K562 (cell line): ENCODE results near the gene FAM20C. TPM values are rescaled to one million over a fixed set of nuclear protein-coding genes. Genes with fewer than 3 reads are reported as not detected.

ENCODE experiments used
- ATAC-seq: fragments of 200-7000 bp; cut with Tn5 transposase; 3 replicates; pipeline ENCODE4 v1.9.1; 2020; ENCODE audit warnings: moderate library complexity
- BruUV-seq: library from RNA; stranded (reverse); fragments of 400-500 nt; replicated peaks from 2 replicates; lab custom pipeline; 2021; lab: Mats Ljungman, UMichigan
- CTCF ChIA-PET: fragments of 300-600 bp; formaldehyde crosslinking; extraction: SDS; loops from one replicate; lab custom pipeline; 2021; ENCODE audit warnings: low intra/inter-chr PET ratio; lab: Yijun Ruan, JAX
- POLR2A ChIA-PET: fragments of 300-600, 350-650 bp; sonication (Branson Sonifier 250); formaldehyde crosslinking; extraction: SDS; loops from one replicate; lab custom pipeline; 2021; ENCODE audit warnings: antibody characterized with exemption, inconsistent platforms; lab: Yijun Ruan, JAX
- DNase-seq, 4 experiments: peaks; one replicate each; pipeline versions ENCODE4 v3.0.0 to v3.0.0-alpha.2; 2011 to 2018; ENCODE audit warnings: low spot score in 3 of 4, mixed read lengths in 3 of 4; ENCODE audit errors: extremely low read depth in 1 of 4
- FAIRE-seq: peaks from 2 replicates; lab custom pipeline; 2011; peaks lifted over from hg19 to GRCh38; lab: Jason Lieb, UNC
- H2AFZ ChIP-seq: 2 replicates; pipeline ENCODE4 v1.6.0; 2011; ENCODE audit warnings: low read depth, low read length, control low read depth, inconsistent platforms
- H3K27ac ChIP-seq: fragments of 200-600 bp; 3 replicates; pipeline ENCODE4 v1.8.0; 2011; ENCODE audit warnings: low read depth, mild to moderate bottlenecking, control low read depth, inconsistent platforms, low read length, moderate library complexity, mixed read lengths; ENCODE audit errors: extremely low read depth
- H3K27me3 ChIP-seq, 2 experiments: fragments of 300-600 bp in 1 of 2; 2 replicates in 1 of 2; 3 replicates in 1 of 2; pipeline versions ENCODE4 v1.6.0 to v1.8.0; 2011; ENCODE audit warnings: inconsistent platforms in 2 of 2, low read length in 2 of 2, mild to moderate bottlenecking in 1 of 2, mixed read lengths in 1 of 2, moderate library complexity in 1 of 2; ENCODE audit not compliant: control insufficient read depth in 2 of 2, insufficient read depth in 2 of 2
- H3K36me3 ChIP-seq: fragments of 300-600 bp; 3 replicates; pipeline ENCODE4 v1.8.0; 2011; ENCODE audit warnings: mild to moderate bottlenecking, low read length, inconsistent platforms; ENCODE audit not compliant: control insufficient read depth, insufficient read depth
- H3K4me1 ChIP-seq, 2 experiments: fragments of 200-600 bp in 1 of 2; replicated peaks in 1 of 2; 2 replicates in 1 of 2; 3 replicates in 1 of 2; pipeline versions ENCODE4 v1.5.1 to v1.8.0; 2011; ENCODE audit warnings: inconsistent platforms in 2 of 2, low read length in 2 of 2, mild to moderate bottlenecking in 1 of 2, mixed read lengths in 1 of 2, moderate library complexity in 1 of 2; ENCODE audit not compliant: control insufficient read depth in 2 of 2, insufficient read depth in 2 of 2
- H3K4me2 ChIP-seq: 2 replicates; pipeline ENCODE4 v1.6.1; 2011; ENCODE audit warnings: low read length, control low read depth, inconsistent platforms, mixed read lengths; ENCODE audit not compliant: insufficient read depth
- H3K4me3 ChIP-seq: fragments of 200-600 bp; sonication (generic), shearing (Covaris generic); 2 replicates; pipeline ENCODE4 v1.5.1; 2016; ENCODE audit warnings: control low read depth, inconsistent platforms
- H3K79me2 ChIP-seq: fragments of 200-600 bp; 3 replicates; pipeline ENCODE4 v1.8.0; 2011; ENCODE audit warnings: low read length, inconsistent platforms; ENCODE audit not compliant: control insufficient read depth, insufficient read depth
- H3K9ac ChIP-seq, 2 experiments: 2 replicates each; pipeline versions ENCODE4 v1.6.0 to v1.6.1; 2011; ENCODE audit warnings: low read depth in 2 of 2, low read length in 2 of 2, control low read depth in 1 of 2, inconsistent platforms in 1 of 2, mild to moderate bottlenecking in 1 of 2, mixed read lengths in 1 of 2; ENCODE audit not compliant: insufficient read depth in 1 of 2
- H3K9me1 ChIP-seq: one replicate; pipeline ENCODE4 v1.6.0; 2011; ENCODE audit warnings: inconsistent platforms, mild to moderate bottlenecking, low read length, moderate library complexity; ENCODE audit not compliant: control insufficient read depth, insufficient read depth
- H3K9me3 ChIP-seq: replicated peaks from 2 replicates; pipeline ENCODE4 v1.5.1; 2011; ENCODE audit warnings: low read depth, low read length, inconsistent platforms; ENCODE audit not compliant: control insufficient read depth, insufficient read depth
- H4K20me1 ChIP-seq: replicated peaks from 2 replicates; pipeline ENCODE4 v1.6.1; 2011; ENCODE audit warnings: low read length, inconsistent platforms, mixed read lengths; ENCODE audit not compliant: control insufficient read depth, insufficient read depth
- CTCF ChIP-seq, 3 experiments: IDR thresholded peaks in 2 of 3; conservative IDR thresholded peaks in 1 of 3; 2 replicates each; pipeline ENCODE4 v1.5.1; 2011 to 2012; ENCODE audit warnings: low read length in 3 of 3, mild to moderate bottlenecking in 3 of 3, control low read depth in 2 of 3, improper control_type of control experiment in 1 of 3, inconsistent platforms in 1 of 3, low read depth in 1 of 3, mixed read lengths in 1 of 3, moderate library complexity in 1 of 3; ENCODE audit not compliant: insufficient read depth in 2 of 3
- ZFPM2 ChIP-seq: fragments of 250-450 bp; sonication (Bioruptor Pico); IDR thresholded peaks from 2 replicates; pipeline ENCODE4 v1.5.1; 2022; ENCODE audit warnings: mild to moderate bottlenecking
- ZNF140 ChIP-seq: fragments of 250-450 bp; sonication (Bioruptor Pico); IDR thresholded peaks from 2 replicates; pipeline ENCODE4 v1.8.0; 2021; ENCODE audit warnings: moderate library complexity, mild to moderate bottlenecking, inconsistent platforms
- ZNF354B ChIP-seq: fragments of 250-450 bp; sonication (Bioruptor Pico); IDR thresholded peaks from 2 replicates; pipeline ENCODE4 v1.4.0; 2020
- ZNF507 ChIP-seq: conservative IDR thresholded peaks from 2 replicates; pipeline ENCODE4 v1.6.1; 2017; ENCODE audit warnings: missing genetic modification characterization, missing compliant biosample characterization
- ZNF583 ChIP-seq: fragments of 250-450 bp; sonication (Bioruptor Pico); IDR thresholded peaks from 2 replicates; pipeline ENCODE4 v1.4.0; 2020
- ZZZ3 ChIP-seq: fragments of 450-650 bp; IDR thresholded peaks from 2 replicates; pipeline ENCODE4 v1.6.1; 2016; ENCODE audit warnings: antibody characterized with exemption, mild to moderate bottlenecking, moderate library complexity
- WGBS: fragments of 100-300 bp; shearing (Covaris generic); methylation state at CpG from one replicate; pipeline ENCODE4 v1.1.6; 2016; ENCODE audit warnings: low coverage, mixed read lengths; ENCODE audit not compliant: insufficient coverage; ENCODE audit errors: missing lambda C conversion rate; 5-methylcytosine and 5-hydroxymethylcytosine counted together
- in situ Hi-C: fragments of 300-500 bp; cut with MboI; formaldehyde crosslinking; loops from 4 replicates; pipeline ENCODE4 v1.15.0; 2018; ENCODE audit warnings: inconsistent platforms, mixed read lengths
- intact Hi-C: fragments of 100-400 bp; cut with micrococcal nuclease; formaldehyde crosslinking; loops from 2 replicates; pipeline ENCODE4 v1.14.2; 2022
- polyA plus RNA-seq, 8 experiments: library from polyadenylated mRNA; depleted of rRNA in 4 of 8; stranded (reverse) in 5 of 8; unstranded in 3 of 8; fragments of >200 nt; fragmentation: Nextera tagmentation in 2 of 8; fragmentation: Illumina TruSeq in 1 of 8; extraction: Ambion mirVana in 2 of 8; extraction: Trizol in 1 of 8; gene quantifications; 2 replicates each; pipeline versions ENCODE4 v1.2.1 to v1.2.3, GENCODE V29; 2011 to 2014; ENCODE audit warnings: inconsistent platforms in 1 of 8, missing spikeins in 1 of 8
- total RNA-seq, 7 experiments: library from RNA; depleted of rRNA in 6 of 7; stranded (reverse); fragments of >200 nt in 6 of 7; fragmentation: Illumina TruSeq in 2 of 7; extraction: Trizol in 2 of 7; gene quantifications; 2 replicates each; pipeline versions ENCODE4 v1.2.1 to v1.2.3, GENCODE V29; 2011 to 2021; ENCODE audit warnings: low replicate concordance in 1 of 7

Gene FAM20C
- total and polyA plus RNA-seq, 9 of the 15 experiments (the other 6 are each of a cell fraction or from before 2014, with no cell fraction given): 0.09 TPM; not detected in 8

GRCh38 chr7:307970-308369 is 115.6 kb downstream of the FAM20C start:
- no peak for TF ChIP-seq CTCF (IDR thresholded peaks at IDR 0.05 in 2 of 3, conservative IDR thresholded peaks at IDR 0.05 in 1 of 3; ENCODE audit: insufficient read depth in 2 of 3, low read depth in 1 of 3, low read length in 3 of 3)
- no peak for TF ChIP-seq ZZZ3
- 0 out of 2 replicates have a peak, but pooled peaks have one; percentile 15 for TF ChIP-seq ZNF354B
- peak; percentile 90 for TF ChIP-seq ZNF507 (tag)
- no peak for TF ChIP-seq ZNF583
- TF ChIP-seq ZFPM2 (CRISPR knock-in tag): no peak
- no peak for TF ChIP-seq ZNF140 (CRISPR knock-in tag)
- Histone ChIP-seq H3K4me3 (no peak overlapping the region), H3K9ac (no peak overlapping the region), H3K36me3 (no peaks in the 10 kb centered on the region), H2AFZ (no peak overlapping the region), H4K20me1 (no peaks in the 10 kb centered on the region), H3K4me1 (no peaks in the 10 kb centered on the region), H3K79me2 (no peaks in the 10 kb centered on the region), H3K27me3 (peaks cover 30 to 70% of the 10 kb centered on the region in 2 experiments; a peak in 4 of 5 replicates), H3K27ac (no peak overlapping the region), H3K4me2 (no peak overlapping the region), H3K9me1 (no peaks in the 10 kb centered on the region), H3K9me3 (peaks cover 3% of the 10 kb centered on the region; the same call in 1 of the 2 replicates)
- in situ Hi-C loops (no loop called here), intact Hi-C loops (no loop called here)
- CTCF ChIA-PET: no interaction called here
- 0% methylated on average over 3 of the region's 3 CpGs for WGBS
- BruUV-seq: no TSS peak
- no peak for FAIRE-seq
- POLR2A ChIA-PET: interaction anchor here (1.2 kb wide), 1 partner anchor 11 kb away, joined by 4 read pairs; no protein-coding TSS in a partner anchor
- ATAC-seq: no peak
- no peak for DNase-seq
